Measurements from ENCODE around the gene PCNX2.

The PCNX2 gene

GRCh38 chr1:233240371-233240770 lies 55.2 kb downstream of the PCNX2 start:
- H3K4me3 ChIP-seq (ENCODE audit: low read depth, low read length): no peak overlapping the region
- H3K27ac ChIP-seq (ENCODE audit: extremely low read depth, low read depth, low read length): no peak overlapping the region
- ChIA-PET POLR2A (interaction anchor here (0.8 to 1.3 kb wide), 2 partner anchors 26 to 127 kb away, joined by 4 read pairs; no protein-coding TSS in a partner anchor), CTCF (interaction anchor here (0.6 to 2.0 kb wide), 15 partner anchors 12 to 1484 kb away, joined by 3 to 8 read pairs (median 3); no protein-coding TSS in a partner anchor)
- peaks cover 40% of the 10 kb centered on the region for H3K4me1 ChIP-seq (ENCODE audit: control insufficient read depth, insufficient read depth, low read length)
- H3K9me3 ChIP-seq (ENCODE audit: control insufficient read depth, insufficient read depth, low read depth, low read length): no peaks in the 10 kb centered on the region
- H3K36me3 ChIP-seq (ENCODE audit: control insufficient read depth in 2 of 2, insufficient read depth in 1 of 2, low read length in 2 of 2): peaks cover 3 to 14% of the 10 kb centered on the region in 2 experiments
- no peak for TF ChIP-seq ZNF560 (tag by site-specific recombination; IDR thresholded peaks at IDR 0.05; ENCODE audit: borderline replicate concordance)
- no peak for TF ChIP-seq ZNF792 (tag by site-specific recombination; IDR thresholded peaks at IDR 0.05)
- no peak for TF ChIP-seq ZNF2 (tag by site-specific recombination; IDR thresholded peaks at IDR 0.05)
- no peak for TF ChIP-seq ZNF501 (tag by site-specific recombination; IDR thresholded peaks at IDR 0.05)
- no peak for TF ChIP-seq INSM2 (tag by site-specific recombination; IDR thresholded peaks at IDR 0.05)
- TF ChIP-seq ZNF654 (tag by site-specific recombination; IDR thresholded peaks at IDR 0.05; ENCODE audit: low read depth): no peak
- TF ChIP-seq SCRT2 (tag by site-specific recombination; IDR thresholded peaks at IDR 0.05): no peak
- no peak for TF ChIP-seq GLI2 (tag by site-specific recombination; IDR thresholded peaks at IDR 0.05; ENCODE audit: borderline replicate concordance, low read depth)
- TF ChIP-seq ZBTB26 (tag by site-specific recombination; optimal IDR thresholded peaks at IDR 0.05): no peak
- TF ChIP-seq ZNF404 (tag by site-specific recombination; IDR thresholded peaks at IDR 0.05): no peak
- TF ChIP-seq ZNF776 (tag by site-specific recombination; IDR thresholded peaks at IDR 0.05; ENCODE audit: borderline replicate concordance): no peak
- TF ChIP-seq REPIN1 (tag by site-specific recombination; IDR thresholded peaks at IDR 0.05; ENCODE audit: low read depth): no peak
- TF ChIP-seq ZNF292 (tag by site-specific recombination; IDR thresholded peaks at IDR 0.05; ENCODE audit: borderline replicate concordance, low read depth): no peak

- no peak overlapping the region for H3K4me3 ChIP-seq (ENCODE audit: low read depth, low read length)
- TF ChIP-seq ZNF2 (tag by site-specific recombination; IDR thresholded peaks at IDR 0.05) (no peak), ZNF513 (tag by site-specific recombination; IDR thresholded peaks at IDR 0.05) (0 out of 2 replicates have a peak, but pooled peaks have one; percentile 19)
- H3K27ac ChIP-seq (ENCODE audit: extremely low read depth, low read depth, low read length): no peak overlapping the region
- ChIA-PET POLR2A (no interaction called here), CTCF (interaction anchor here (0.6 to 2.0 kb wide), 3 partner anchors 177 to 1512 kb away, joined by 3 to 8 read pairs (median 4); no protein-coding TSS in a partner anchor)
- peaks cover 27% of the 10 kb centered on the region for H3K4me1 ChIP-seq (ENCODE audit: control insufficient read depth, insufficient read depth, low read length)
- H3K36me3 ChIP-seq (ENCODE audit: control insufficient read depth in 2 of 2, insufficient read depth in 1 of 2, low read length in 2 of 2): peaks cover 6 to 22% of the 10 kb centered on the region in 2 experiments
- H3K9me3 ChIP-seq (ENCODE audit: control insufficient read depth, insufficient read depth, low read depth, low read length): no peaks in the 10 kb centered on the region
Observed at GRCh38 chr1:233238884-233239431, 56.6 kb downstream of the PCNX2 start.

- ChIA-PET POLR2A (no interaction called here), CTCF (interaction anchor here (0.7 to 1.5 kb wide), 2 partner anchors 18 to 607 kb away, joined by 5 to 6 read pairs; partner anchors contain the start of gene SIPA1L2)
- Histone ChIP-seq H3K9me3 (ENCODE audit: control insufficient read depth, insufficient read depth, low read depth, low read length) (no peaks in the 10 kb centered on the region), H3K36me3 (ENCODE audit: control insufficient read depth in 2 of 2, insufficient read depth in 1 of 2, low read length in 2 of 2) (peaks cover 6 to 25% of the 10 kb centered on the region in 2 experiments), H3K4me1 (ENCODE audit: control insufficient read depth, insufficient read depth, low read length) (peaks cover 17% of the 10 kb centered on the region), H3K4me3 (ENCODE audit: low read depth, low read length) (no peak overlapping the region), H3K27ac (ENCODE audit: extremely low read depth, low read depth, low read length) (no peak overlapping the region)
- no peak for TF ChIP-seq ZBTB17 (tag by site-specific recombination; IDR thresholded peaks at IDR 0.05)
- TF ChIP-seq ZEB2 (tag by site-specific recombination; IDR thresholded peaks at IDR 0.05): no peak
- no peak for TF ChIP-seq BCL11B (tag by site-specific recombination; IDR thresholded peaks at IDR 0.05; ENCODE audit: low read depth)
- no peak for TF ChIP-seq ZNF169 (tag by site-specific recombination; IDR thresholded peaks at IDR 0.05)
- TF ChIP-seq ZNF341 (tag by site-specific recombination; IDR thresholded peaks at IDR 0.05; ENCODE audit: low read depth): no peak
- no peak for TF ChIP-seq REPIN1 (tag by site-specific recombination; IDR thresholded peaks at IDR 0.05; ENCODE audit: low read depth)
- no peak for TF ChIP-seq ZIC2 (tag by site-specific recombination; IDR thresholded peaks at IDR 0.05)
- no peak for TF ChIP-seq OVOL3 (tag by site-specific recombination; IDR thresholded peaks at IDR 0.05)
- no peak for TF ChIP-seq ZBTB20 (tag by site-specific recombination; IDR thresholded peaks at IDR 0.05)
- no peak for TF ChIP-seq ZNF670 (tag by site-specific recombination; IDR thresholded peaks at IDR 0.05; ENCODE audit: low read depth)
- TF ChIP-seq ZNF707 (tag by site-specific recombination; IDR thresholded peaks at IDR 0.05): no peak
- TF ChIP-seq INSM2 (tag by site-specific recombination; IDR thresholded peaks at IDR 0.05): no peak
- TF ChIP-seq KLF10 (tag by site-specific recombination; IDR thresholded peaks at IDR 0.05): no peak
- no peak for TF ChIP-seq ZNF311 (tag by site-specific recombination; IDR thresholded peaks at IDR 0.05; ENCODE audit: borderline replicate concordance)
Observed at GRCh38 chr1:233237647-233238046, 57.9 kb downstream of the PCNX2 start.
